Bronchial epithelial cell (primary cell): ENCODE data around the gene TTC27. TPM values are rescaled to one million over a fixed set of nuclear protein-coding genes. Genes with fewer than 3 reads are reported as not detected.
"Not testable (repeated sequence)": the region's sequence is repeated elsewhere in the genome, so short reads cannot be mapped to it uniquely, and the experiment has no call there.

ENCODE experiments used
- DNase-seq: peaks from one replicate; pipeline ENCODE4 v3.0.0-alpha.2; 2010; ENCODE audit warnings: low read depth
- FAIRE-seq: peaks from 2 replicates; lab custom pipeline; 2011; peaks lifted over from hg19 to GRCh38; lab: Jason Lieb, UNC
- H3K27me3 ChIP-seq: 2 replicates; pipeline ENCODE4 v1.5.1; 2011; ENCODE audit warnings: low read length; ENCODE audit not compliant: control insufficient read depth, insufficient read depth
- H3K36me3 ChIP-seq: 2 replicates; pipeline ENCODE4 v1.5.1; 2011; ENCODE audit warnings: low read length; ENCODE audit not compliant: control insufficient read depth, insufficient read depth
- H3K4me3 ChIP-seq: 2 replicates; pipeline ENCODE4 v1.5.1; 2011; ENCODE audit warnings: mild to moderate bottlenecking, low read depth, low read length, control low read depth
- CTCF ChIP-seq: IDR thresholded peaks from 2 replicates; pipeline ENCODE4 v1.5.1; 2011; ENCODE audit warnings: mild to moderate bottlenecking, moderate library complexity, low read length, control low read depth, inconsistent platforms; ENCODE audit not compliant: insufficient read depth, severe bottlenecking
- total RNA-seq: library from RNA; depleted of rRNA; stranded (reverse); fragments of >200 nt; gene quantifications from 2 replicates; pipeline ENCODE4 v1.2.1, GENCODE V29; 2014

TTC27 gene
- total RNA-seq, 1 donor from 2014 or later, result 25.3 TPM

GRCh38 chr2:32727157-32727556 is 99.3 kb downstream of the TTC27 start:
- FAIRE-seq (no peak), DNase-seq (no peak)
- Histone ChIP-seq H3K4me3 (no peak overlapping the region), H3K27me3 (no peaks in the 10 kb centered on the region), H3K36me3 (no peaks in the 10 kb centered on the region)
- TF ChIP-seq CTCF, result no peak

- H3K27me3 ChIP-seq, FAIRE-seq, DNase-seq, H3K36me3 ChIP-seq, H3K4me3 ChIP-seq: not testable (repeated sequence)
These were observed 103.1 kb downstream of the TTC27 start for GRCh38 chr2:32730958-32731357.

- H3K4me3 ChIP-seq, result no peak overlapping the region
- no peaks in the 10 kb centered on the region for H3K36me3 ChIP-seq
- no peak for TF ChIP-seq CTCF
- H3K27me3 ChIP-seq, result no peaks in the 10 kb centered on the region
- FAIRE-seq, result no peak
- no peak for DNase-seq
These were observed 104.3 kb downstream of the TTC27 start for GRCh38 chr2:32732120-32732519.

GRCh38 chr2:32732912-32733472 is 105.1 kb downstream of the TTC27 start:
- H3K36me3 ChIP-seq, result no peaks in the 10 kb centered on the region
- FAIRE-seq, result no peak
- DNase-seq, result no peak
- H3K27me3 ChIP-seq, result no peaks in the 10 kb centered on the region
- H3K4me3 ChIP-seq, result no peak overlapping the region
- no peak for TF ChIP-seq CTCF

- TF ChIP-seq CTCF, result no peak
- no peaks in the 10 kb centered on the region for H3K36me3 ChIP-seq
- FAIRE-seq, result no peak
- H3K27me3 ChIP-seq, result no peaks in the 10 kb centered on the region
- DNase-seq, result no peak
- no peak overlapping the region for H3K4me3 ChIP-seq
These were observed 107.5 kb downstream of the TTC27 start for GRCh38 chr2:32735348-32735747.

- no peaks in the 10 kb centered on the region for H3K27me3 ChIP-seq
- TF ChIP-seq CTCF, result no peak
- H3K36me3 ChIP-seq, result no peaks in the 10 kb centered on the region
- no peak overlapping the region for H3K4me3 ChIP-seq
- no peak for DNase-seq
- no peak for FAIRE-seq
These were observed 111.1 kb downstream of the TTC27 start for GRCh38 chr2:32738939-32739338.
